Islet precursor cell (in vitro differentiated cells): ENCODE measurements around the gene SDK2.

Experiments used
- DNase-seq: peaks from one replicate; pipeline ENCODE4 v3.0.0-alpha.2; 2018

Gene SDK2

DNA sequence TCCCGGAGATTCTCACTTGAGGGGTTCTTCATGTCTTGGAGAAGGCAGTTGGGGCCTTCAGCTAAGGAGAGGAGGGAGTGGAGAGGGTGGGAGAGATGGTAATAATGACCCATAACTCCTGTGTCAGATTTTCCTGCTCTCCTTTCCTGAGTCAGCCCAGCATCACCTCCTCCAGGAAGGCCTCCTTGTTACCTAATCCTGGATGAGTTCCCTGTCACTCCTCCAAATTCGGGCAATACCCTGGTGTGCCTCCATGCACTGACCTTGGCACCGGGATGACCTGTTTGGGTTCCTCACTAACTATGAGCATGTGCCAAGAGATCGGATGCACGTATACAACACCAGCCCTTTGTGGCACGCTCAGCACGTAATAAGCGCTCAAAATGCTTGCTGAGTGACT lies 38.8 kb downstream of the SDK2 start:
- no peak for DNase-seq

DNA sequence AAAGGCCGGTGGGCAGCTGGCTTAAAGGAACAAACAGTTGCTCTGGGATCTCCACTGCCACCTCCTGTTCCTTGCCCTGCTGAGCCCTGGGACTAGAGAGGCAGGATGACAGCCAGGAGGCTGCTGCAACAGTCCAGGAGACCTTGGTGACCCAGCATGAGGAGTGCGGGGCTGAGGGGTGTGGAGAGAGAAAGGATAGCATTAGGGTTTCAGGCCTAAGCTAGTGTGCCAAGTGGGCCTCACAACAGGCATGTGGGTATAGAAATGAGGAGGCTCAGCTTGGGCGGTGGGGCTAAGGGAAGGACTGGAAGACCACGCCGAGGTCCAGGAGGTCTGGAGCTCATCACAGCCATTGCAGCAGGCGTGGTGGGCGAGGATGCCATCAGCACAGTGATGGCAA lies 39.8 kb downstream of the SDK2 start:
- DNase-seq, result no peak

DNA sequence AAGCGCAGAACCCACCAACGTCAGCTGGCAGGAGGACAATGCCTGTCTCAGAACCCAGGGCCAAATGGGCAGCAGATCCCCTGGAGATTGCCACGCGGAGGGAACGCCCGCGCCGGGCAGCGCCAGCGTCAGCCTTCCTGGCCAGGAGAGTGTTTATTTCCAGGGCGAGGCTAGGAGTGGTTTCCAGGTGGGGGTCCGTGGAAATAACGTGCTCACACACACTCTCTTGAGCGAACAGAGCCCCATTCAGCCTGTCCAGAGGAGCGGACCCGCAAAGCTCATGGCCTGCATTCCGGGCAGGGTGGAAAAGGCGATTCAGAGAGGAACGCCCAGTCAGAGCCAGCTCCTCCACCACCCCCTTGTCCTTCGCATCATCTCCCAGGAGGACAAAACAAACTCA lies 40.3 kb downstream of the SDK2 start:
- DNase-seq, result no peak

DNA sequence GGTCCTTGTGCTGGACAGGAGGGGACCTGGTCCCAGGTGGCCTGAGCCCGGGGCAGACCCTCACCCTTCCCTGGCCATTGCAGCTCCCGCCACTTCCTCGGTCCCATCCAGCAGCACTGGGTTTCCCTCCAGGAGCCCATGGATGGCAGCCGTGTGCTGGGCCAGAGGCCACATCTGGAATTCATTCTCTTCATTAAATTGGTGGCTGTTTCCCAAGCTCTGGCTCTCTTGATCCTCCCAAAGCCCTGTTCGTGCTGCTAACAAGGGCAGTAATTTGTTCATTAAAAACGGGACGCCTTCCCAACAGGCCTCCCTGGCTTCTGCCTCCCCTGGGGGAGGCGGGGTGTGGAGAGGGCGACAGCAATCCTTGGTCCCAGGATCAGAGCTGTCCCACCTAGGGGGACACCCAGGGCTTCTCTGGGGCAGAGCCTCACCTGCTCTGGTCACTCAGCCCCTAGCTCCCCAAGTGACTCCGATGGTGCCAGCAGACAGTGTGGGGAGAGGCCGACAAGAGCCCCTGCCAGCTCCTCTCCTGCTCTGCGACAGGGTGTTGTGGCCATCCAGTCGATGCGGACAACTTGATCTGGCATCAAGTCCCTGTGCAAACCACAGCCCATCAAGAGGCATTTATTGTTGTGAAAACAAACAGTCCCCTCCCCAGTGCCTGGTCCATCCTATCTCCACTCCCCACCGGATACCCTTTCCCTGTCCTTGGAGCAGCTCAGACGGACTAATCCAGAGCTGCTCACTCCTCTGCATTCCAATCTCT lies 44.0 kb downstream of the SDK2 start:
- DNase-seq, result peak; percentile 77

DNA sequence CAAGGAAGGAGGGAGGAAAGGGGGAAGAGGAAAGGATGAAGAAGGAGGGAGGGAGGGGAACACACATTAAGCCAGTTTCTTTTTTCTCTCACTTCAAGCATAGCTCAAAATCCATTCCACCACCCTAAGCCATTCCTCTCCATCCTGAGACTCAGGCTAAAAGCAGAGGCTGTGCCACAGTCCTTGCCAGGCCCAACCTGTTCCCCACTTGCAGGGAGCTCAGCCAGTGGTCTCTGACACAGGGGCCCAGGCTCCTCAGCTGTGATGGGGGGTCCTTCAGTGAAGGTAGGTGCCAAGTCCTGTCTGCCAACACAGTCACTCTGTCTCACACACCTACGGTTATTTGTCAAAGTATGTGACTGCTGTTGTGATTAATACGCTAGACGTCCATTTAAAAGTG lies 44.6 kb downstream of the SDK2 start:
- no peak for DNase-seq

DNA sequence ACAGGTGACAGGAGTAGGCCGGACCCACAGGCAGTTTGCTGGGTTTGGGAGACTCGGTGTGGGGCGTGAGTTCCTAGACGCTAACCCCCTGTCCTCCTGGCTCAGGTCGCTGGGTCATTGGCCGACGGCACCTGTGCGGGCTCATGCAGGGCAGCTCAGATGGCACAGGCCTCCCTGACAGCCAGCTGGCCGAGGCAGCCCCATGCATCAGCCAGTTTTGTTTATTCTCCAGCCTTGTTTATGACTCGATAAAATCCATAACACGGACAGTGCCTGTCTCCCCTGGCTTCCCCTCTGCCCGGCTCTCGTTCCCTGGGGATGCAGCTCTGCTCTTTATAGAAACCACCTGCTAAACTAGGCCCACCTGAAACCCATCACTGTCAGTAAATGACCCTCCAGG lies 46.0 kb downstream of the SDK2 start:
- DNase-seq, result no peak

DNA sequence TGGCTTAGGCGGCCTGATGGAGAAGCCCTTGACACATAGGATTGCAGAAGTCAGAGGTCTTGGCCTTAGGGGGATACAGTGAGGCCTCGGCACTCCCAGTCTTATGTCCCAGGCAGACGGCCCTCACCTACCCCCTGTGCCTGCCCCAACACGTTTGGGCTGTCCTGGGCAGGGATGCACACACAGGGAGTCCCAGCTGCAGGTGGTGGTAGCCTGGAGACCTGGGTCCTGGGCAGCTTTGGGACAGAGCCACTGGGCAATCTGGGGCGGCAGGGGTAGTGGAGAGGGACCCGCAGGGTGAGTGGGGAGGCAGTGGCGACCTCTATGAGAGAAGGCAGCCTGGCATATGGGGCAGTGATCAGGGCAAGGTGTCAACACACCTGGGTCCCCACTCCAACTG lies 48.3 kb downstream of the SDK2 start:
- no peak for DNase-seq

DNA sequence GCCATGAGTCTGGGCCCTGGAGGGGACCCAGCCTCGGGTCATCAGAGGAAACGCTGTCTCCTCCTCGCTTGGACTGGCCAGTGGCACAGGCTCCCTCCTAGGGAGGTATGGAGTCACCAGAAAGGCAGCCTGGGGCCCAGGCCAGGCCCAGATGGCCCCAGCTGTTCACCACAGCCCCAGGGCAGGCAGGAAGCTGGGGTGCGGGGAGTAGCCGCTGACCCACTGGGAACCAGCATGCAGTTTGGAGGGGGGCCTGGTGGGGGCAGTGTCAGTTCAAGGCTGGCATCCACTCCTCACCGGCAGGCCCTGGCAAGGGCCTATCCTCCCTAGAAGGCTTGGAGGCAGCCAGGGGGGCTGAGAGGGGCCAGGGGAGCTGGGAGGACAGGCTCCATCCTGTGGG lies 48.8 kb downstream of the SDK2 start:
- peak; percentile 88 for DNase-seq

DNA sequence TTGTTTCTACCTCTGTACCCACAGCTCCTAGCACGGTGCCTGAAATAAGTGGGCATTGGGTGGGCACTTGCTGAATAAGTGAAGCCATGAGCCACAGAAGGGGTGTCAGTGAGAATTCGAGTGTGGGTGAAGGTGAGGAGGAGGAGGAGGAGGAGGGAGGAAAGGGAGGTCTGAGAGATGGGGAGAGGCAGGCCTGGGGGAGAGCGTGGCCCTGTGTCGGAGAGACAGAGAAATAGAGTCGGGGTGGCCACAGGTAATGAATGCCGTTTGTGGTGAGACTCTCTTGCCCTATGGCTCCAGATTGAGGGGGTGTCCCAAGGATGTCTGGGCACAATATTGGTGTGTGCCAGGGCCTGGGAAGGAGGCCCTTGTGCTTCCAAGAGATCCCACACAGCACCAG lies 49.2 kb downstream of the SDK2 start:
- no peak for DNase-seq

DNA sequence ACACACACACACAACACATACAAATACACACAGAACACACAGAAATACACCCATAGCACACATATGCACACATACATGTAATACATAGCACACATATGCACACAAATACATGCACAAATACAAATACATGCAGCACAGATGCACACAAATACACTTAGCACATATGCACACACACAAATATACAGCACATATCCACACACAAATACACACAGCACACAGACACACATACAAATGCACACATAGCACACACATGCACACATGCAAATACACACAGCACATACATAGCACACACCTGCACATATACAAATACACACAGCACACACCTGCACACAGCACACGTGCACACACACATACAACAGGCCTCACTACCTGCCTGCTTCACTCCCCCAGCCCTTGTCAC lies 49.6 kb downstream of the SDK2 start:
- no peak for DNase-seq

DNA sequence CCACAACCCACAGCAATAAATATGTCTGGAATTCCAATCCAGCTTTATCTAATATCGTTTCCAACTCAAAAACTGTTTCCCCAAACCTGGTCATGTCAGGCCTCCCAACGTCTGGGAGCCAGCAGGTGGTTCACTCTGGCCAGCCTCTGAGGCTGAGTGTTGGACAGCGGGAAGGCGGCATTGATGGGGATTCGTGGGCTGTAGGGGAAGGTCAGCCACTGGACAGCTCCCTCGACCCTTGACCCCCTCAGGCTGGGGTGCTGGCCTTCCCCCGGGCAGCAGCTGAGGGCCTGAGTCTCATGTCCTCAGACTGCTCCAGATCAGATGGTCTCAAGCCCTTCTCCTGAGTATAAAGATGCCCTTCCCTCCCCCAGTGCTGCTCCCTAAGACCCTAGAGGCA lies 50.2 kb downstream of the SDK2 start:
- no peak for DNase-seq

DNA sequence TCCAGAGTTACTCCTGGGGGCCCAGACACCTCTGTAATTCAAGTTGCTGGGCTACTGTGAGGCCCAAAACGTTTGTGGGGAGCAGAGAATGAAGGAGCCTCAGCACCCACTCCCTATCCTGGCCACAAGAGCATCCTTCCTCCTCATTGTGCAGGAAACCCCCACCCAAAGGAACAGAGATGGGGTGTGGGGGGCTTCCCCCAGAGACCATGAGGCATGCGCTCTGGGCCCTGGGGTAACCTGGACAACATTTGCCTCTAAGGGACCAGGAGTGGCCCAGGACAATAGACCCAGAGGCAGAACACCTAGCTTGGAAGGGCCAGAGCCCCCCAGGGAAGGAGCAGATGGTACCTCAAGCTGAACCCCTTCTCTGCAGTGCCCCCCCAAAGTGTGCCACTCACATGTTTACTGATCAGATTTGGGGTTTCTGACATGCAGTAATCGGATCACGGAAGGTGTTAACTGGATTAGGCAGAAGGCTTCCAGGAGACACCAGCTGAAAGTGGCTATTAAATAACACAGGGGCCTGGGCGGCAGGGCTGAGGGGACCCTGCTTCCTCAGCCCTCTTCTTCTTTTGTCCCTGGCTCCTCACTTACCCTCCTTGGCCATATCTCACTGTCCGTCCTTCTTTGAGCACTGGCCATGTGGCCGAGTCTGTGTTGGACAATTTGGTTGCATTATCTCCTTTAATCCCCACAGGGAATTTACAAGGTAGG lies 50.8 kb downstream of the SDK2 start:
- DNase-seq, result no peak

DNA sequence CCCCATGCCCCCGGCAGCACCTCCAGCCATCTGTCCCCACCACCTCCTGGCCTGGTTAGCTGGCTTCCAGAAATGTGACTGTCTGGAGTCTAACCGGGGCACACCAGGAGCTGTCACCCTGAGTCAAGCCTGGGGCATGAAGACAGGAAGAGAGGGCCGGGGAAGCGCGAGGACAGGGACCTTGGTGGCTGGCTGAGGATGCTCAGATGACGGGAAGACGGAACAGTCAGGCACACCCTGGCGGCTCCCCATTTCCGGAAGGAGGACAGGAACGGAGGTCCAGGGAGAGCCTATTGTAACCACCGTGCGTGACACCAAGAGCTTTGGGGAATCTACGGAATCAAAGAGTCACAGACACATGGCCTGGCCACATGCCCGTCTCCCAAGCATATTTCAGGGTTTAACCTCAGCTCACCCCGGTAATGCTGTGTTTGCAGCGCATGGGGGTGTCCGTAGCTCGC lies 51.7 kb downstream of the SDK2 start:
- DNase-seq, result no peak

DNA sequence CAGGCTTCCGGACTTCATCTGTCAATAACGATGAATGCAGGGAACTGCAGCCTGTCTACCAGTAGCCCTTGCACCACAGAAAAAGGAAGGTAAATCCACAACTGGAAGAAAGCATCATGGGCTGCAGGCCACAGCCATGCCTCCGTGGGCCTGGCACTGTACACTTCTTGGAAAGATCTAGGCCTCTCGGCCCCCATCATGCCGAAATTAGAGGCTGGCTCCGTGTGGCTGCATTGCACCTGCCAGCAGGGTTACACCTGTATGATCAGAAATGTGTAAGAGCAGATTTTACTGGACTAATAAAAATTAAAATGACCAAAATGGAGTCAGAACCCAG lies 52.2 kb downstream of the SDK2 start:
- no peak for DNase-seq

DNA sequence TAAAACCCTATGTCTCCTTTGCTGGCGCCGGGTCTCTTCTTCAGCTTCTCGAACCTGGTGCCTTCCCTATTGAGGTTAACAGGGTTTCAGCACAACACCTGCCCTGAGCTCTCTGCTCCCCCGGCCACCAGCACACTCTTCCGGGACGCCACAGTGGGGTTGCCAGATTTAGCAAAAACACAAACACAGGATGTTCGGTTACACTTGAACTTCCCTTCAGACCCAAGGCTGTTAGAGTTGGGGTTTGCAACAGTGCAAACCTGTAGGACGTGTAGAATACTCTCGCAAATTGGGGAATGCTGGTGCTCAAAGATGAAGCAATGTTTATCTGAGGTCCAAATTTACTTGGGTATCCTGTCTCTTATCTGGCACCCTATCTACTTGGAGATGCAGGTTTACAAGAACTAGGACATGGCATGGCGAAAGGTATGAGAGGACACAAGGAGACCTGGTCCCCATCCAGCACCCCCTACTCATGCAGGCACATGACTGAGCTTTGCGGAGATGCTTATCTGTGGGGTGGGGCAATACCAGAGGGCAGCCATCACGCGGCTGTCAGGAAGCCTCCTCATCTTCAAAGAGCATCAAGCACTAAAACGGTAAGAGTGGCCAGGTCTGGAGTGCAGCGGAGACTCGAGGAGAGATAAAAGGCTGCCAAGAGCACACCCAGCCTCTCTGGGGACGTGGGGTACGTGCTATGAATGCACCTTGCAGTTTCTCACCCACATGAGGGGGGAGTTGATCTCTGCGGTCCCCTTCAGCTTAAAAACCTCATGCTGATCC lies 52.8 kb downstream of the SDK2 start:
- DNase-seq, result no peak

DNA sequence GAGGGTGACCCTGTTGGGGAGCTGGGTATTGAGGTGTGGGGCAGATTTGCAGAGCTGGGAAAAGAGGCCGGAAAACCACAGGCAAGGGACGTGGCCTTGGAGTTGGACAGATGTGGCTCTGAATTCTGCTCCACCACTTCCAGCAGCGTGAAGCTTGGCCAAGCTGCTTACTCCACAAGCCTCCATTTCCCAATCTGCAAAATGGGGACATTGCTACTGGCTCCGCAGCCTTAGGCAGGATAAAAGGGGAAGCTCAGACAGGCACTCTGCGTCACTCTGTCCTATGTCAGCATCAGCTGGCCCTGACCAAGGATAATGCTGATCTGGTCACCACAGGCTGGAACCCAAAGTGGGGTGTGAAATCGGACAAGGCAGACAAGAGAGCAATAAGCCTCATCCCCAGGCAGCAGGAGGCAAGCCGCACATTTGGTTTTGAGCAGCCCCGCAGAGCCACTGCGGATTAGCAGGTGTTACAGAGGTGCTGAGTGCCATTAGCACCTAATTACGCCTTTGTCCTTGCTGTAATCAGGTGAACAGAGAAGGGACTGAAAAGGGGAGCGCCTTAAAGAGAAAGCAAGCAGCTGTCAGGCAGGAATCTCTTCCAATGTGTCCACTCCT lies 54.8 kb downstream of the SDK2 start:
- DNase-seq, result no peak

DNA sequence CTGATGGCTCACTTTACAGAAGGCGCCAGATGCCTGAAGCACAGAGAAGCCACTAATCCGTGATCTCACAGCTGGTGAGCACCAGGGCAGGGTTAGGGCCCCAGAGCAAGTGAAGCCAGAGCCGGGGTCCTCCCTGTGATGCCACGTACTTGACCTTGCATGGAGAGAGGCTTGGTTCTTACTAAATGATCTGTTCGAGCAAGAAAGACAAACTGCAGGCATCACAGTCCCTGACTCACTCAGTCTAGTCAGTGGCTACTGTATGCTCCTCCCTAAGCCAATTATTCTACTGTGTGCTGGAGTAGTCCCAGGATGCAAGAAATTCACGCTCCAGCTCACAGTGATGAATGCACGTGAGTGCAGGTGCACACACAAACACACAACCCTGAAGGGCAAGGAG lies 55.4 kb downstream of the SDK2 start:
- no peak for DNase-seq

DNA sequence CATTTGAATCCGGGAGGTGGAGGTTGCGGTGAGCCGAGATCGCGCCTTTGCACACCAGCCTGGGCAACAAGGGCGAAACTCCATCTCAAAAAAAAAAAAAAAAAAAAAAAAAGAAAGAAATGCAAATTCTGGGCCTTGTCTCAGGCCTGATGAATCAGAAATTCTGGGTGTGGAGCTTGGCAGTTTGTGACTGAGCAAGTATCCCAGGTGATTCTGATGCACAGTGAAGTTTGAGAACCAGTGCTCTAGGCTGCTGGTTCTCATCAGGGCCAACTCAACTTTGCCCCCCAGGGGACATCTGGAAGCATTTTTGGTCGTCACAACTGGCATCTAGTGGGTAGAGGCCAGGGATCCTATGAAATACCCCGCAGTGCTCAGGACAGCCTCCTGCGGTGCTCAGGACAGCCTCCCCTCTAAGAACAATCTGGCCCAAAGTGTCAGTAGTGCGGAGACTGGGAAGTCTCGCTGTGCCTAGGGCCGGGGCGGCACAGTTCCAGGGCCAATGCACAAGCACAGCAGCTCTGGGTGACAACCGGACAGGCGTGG lies 55.9 kb downstream of the SDK2 start:
- no peak for DNase-seq

DNA sequence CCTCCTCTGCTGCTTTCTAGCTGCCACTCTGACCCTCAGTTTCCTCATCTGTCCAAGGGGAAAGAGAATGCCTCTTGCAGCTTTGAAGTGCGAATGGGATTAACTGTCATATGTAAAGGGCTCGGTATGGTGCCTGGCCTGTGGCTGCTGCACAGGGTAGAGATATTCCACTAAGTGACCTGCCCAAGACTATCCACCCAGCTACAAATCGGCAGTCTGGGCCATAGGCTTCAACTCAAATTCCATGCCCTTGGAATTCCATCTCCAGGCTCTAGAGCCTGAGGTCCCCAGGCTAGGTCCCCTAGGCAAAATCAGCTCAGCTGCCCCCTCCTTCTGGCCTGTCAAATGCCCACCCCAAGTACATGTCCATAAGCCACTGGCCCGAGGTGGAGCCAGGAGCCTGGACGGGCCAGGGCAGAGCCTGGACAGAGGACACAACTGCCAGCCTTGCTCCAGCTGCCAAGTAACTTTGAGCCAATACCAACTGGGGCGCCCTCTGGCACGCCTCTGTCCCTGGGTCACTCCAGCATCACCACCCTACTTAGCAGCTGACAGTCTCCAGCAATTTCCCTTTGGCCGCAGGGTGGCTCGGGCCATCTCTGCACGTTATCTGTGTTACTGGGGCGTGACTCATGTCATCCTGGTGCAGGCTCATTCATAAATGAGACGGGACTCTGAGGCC lies 57.2 kb downstream of the SDK2 start:
- DNase-seq, result peak; percentile 87

DNA sequence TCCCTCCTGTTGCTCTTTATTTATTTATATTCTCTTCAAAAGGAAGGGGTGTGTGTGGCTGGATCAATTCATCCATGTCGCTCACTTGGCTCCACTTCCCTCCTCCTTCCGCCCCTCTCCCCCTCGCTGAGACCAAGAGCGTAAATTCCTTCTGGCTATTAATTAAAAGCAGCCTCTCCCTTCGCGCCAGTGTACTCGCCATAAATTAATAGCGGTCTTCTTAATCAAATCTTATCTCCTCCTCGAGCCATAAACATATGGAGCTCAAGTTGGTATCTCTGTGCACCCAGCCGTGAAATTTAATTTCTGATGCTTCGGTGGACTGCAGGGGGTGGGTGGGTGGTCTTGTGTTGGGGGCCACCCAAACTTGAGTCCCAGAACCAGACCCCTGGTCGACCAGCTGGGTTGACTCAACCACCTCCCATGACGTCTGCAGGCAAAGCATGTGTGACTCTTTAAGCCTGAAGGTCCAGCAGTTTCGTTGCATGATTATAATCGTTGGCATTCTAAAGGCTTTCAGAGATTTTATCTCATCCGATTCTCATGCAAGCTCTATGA lies 57.9 kb downstream of the SDK2 start:
- DNase-seq, result no peak

DNA sequence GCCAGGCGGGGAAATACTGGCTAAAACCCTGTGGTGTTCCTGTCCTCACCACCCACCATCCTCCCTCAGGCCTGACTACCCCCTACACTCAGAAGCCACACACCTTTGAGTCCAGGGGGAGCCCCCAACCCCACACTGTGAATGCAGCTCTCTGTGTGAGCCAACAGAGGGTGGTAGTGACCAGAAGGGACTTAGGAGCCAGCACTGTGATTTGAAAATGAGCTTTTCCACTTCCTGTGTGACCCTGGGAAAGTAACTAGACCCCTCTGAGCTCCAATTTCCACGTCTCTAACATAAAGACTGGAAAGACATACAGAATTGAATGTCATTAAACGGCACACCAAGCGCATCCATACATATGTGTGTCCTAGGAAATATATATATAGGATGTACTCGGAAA lies 58.7 kb downstream of the SDK2 start:
- DNase-seq, result no peak

DNA sequence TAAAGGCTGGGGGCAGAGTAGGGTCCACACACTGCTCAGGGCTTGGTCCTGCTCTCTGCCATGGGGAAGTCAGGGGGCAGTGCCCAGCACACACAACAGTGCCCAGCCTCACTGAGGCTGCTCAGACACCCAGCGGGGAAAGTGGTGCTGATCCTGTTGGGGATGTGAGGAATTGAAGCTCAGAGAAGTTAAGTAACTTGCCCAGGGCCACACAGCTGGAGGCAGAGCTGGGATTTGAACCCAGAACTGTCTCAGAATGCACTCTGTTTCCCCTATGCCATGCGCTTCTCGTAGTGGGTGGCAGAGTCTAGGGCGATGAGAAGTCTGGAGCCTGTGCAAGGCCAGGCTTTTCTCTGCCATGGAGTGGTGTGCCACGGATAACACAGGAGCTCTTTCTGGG lies 59.3 kb downstream of the SDK2 start:
- no peak for DNase-seq
